Right atrium auricular region (tissue), 2 donors: Measurements from ENCODE around the gene ATP6V1E1. TPM values are rescaled to one million over a fixed set of nuclear protein-coding genes. Genes with fewer than 3 reads are reported as not detected.
A peak's percentile ranks its signal among the peaks of the same experiment; 100 is the strongest.

ENCODE experiments used
- DNase-seq: peaks from one replicate; pipeline ENCODE4 v3.0.0-alpha.2; 2019; ENCODE audit warnings: low spot score
- H3K27ac ChIP-seq, 2 donors: fragments of 200-600 bp; sonication (generic); 1 replicate in 1 of 2; 2 replicates in 1 of 2; pipeline ENCODE4 v1.5.1; 2016 to 2019
- H3K27me3 ChIP-seq, 2 donors: fragments of 200-600 bp; sonication (generic); one replicate each; pipeline versions ENCODE4 v1.5.1 to v1.6.0; 2017 to 2019
- H3K36me3 ChIP-seq: fragments of 200-600 bp; sonication (generic); one replicate; pipeline ENCODE4 v1.5.1; 2016
- H3K4me1 ChIP-seq, 2 donors: fragments of 200-600 bp; sonication (generic); one replicate each; pipeline versions ENCODE4 v1.5.1 to v1.6.0; 2017 to 2019
- H3K4me3 ChIP-seq, 2 donors: fragments of 200-600 bp; sonication (generic); 1 replicate in 1 of 2; 2 replicates in 1 of 2; pipeline ENCODE4 v1.5.1; 2017 to 2019; ENCODE audit warnings: mild to moderate bottlenecking in 1 of 2, moderate library complexity in 1 of 2
- H3K9me3 ChIP-seq, 2 donors: fragments of 200-600 bp; sonication (generic); one replicate each; pipeline ENCODE4 v1.5.1; 2019
- total RNA-seq, 2 donors: library from RNA; depleted of rRNA; stranded (reverse); fragments of >200 nt; gene quantifications; one replicate each; pipeline ENCODE4 v1.1.0, GENCODE V29; 2016
- TF ChIP-seq, protein P1 (sequence below), 2 donors: fragments of 200-600 bp; sonication (generic); IDR thresholded peaks; one replicate each; pipeline ENCODE4 v1.5.1; 2019; ENCODE audit warnings: antibody characterized with exemption in 2 of 2

ATP6V1E1 gene
- total RNA-seq, 2 donors from 2014 or later = 202 to 213 TPM

DNA sequence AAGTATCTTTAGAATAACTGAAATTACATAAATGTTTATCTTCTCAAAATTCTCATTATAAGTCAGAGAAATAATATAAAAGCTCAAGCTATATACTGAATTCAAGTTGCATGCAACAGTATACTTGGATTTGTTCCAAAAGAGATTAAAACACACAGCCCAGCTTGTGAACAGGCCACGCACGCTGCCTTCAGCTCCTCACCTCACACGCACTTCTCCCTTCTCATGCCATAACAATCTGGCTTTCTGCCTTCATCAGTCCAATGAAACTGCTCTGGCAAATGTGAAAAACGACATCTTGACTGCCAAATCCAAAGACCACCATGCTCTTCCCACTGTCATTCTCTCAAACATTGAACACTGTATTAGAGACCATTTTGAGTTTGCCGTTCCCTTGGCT lies 22.1 kb downstream of the ATP6V1E1 start:
- no peaks in the 10 kb centered on the region for H3K9me3 ChIP-seq
- no peak overlapping the region for H3K4me3 ChIP-seq
- no peaks in the 10 kb centered on the region for H3K27me3 ChIP-seq
- H3K36me3 ChIP-seq = peaks cover 9% of the 10 kb centered on the region
- TF ChIP-seq, protein P1, sequence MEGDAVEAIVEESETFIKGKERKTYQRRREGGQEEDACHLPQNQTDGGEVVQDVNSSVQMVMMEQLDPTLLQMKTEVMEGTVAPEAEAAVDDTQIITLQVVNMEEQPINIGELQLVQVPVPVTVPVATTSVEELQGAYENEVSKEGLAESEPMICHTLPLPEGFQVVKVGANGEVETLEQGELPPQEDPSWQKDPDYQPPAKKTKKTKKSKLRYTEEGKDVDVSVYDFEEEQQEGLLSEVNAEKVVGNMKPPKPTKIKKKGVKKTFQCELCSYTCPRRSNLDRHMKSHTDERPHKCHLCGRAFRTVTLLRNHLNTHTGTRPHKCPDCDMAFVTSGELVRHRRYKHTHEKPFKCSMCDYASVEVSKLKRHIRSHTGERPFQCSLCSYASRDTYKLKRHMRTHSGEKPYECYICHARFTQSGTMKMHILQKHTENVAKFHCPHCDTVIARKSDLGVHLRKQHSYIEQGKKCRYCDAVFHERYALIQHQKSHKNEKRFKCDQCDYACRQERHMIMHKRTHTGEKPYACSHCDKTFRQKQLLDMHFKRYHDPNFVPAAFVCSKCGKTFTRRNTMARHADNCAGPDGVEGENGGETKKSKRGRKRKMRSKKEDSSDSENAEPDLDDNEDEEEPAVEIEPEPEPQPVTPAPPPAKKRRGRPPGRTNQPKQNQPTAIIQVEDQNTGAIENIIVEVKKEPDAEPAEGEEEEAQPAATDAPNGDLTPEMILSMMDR (IDR thresholded peaks at IDR 0.05) = no peak
- H3K4me1 ChIP-seq = peaks cover 0 to 26% of the 10 kb centered on the region in 2 donors
- peak overlapping the region; percentile 32 to 79 for H3K27ac ChIP-seq
- DNase-seq = no peak

DNA sequence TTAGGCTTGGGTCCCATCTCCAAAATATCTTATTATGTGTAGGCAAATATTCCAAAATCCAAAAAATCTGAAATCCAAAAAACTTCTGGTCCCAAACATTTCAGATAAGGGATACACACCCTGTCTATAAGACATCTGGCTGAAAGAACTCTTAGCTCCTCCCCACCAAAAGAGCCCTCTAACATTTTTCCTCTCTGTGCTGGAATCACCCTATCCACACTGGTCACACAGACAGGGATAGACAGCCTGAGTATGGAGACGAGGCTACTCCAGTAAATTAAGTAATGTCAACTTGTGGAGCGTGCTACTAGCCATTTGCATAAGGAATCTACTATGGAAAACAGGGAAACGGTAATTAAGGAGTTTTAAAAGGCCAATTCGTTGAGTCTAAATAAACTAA lies 24.9 kb downstream of the ATP6V1E1 start:
- H3K27me3 ChIP-seq = no peaks in the 10 kb centered on the region
- no peak overlapping the region for H3K4me3 ChIP-seq
- no peak for DNase-seq
- TF ChIP-seq, protein P1 (IDR thresholded peaks at IDR 0.05) = no peak
- peaks cover 0 to 16% of the 10 kb centered on the region in 2 donors for H3K4me1 ChIP-seq
- H3K9me3 ChIP-seq = no peaks in the 10 kb centered on the region
- peaks cover 23% of the 10 kb centered on the region for H3K36me3 ChIP-seq
- no peak overlapping the region for H3K27ac ChIP-seq

DNA sequence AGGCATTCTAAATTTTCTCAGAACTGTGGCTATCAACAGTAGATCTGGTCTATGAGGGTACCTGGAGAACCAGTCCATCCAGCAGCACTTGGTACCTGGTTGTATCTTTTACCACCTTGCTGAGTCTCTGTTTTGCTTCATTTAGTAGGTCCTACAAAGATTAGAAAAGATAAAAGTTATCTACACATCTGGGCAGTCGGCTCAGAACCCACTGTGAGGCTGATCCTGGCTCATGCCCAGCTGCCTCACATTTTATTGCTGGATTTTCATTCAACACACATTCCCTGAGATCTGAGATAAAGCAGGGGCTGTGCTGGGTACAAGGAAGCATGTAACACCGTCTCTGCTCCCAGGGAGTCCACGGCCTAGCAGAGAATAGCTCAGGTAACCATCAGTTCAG lies 27.5 kb downstream of the ATP6V1E1 start:
- TF ChIP-seq, protein P1 (IDR thresholded peaks at IDR 0.05) = no peak
- no peaks in the 10 kb centered on the region for H3K9me3 ChIP-seq
- peaks cover 0 to 5% of the 10 kb centered on the region in 2 donors for H3K4me1 ChIP-seq
- no peak overlapping the region for H3K27ac ChIP-seq
- H3K4me3 ChIP-seq = no peak overlapping the region
- no peak for DNase-seq
- H3K36me3 ChIP-seq = peaks cover 46% of the 10 kb centered on the region
- H3K27me3 ChIP-seq = no peaks in the 10 kb centered on the region

DNA sequence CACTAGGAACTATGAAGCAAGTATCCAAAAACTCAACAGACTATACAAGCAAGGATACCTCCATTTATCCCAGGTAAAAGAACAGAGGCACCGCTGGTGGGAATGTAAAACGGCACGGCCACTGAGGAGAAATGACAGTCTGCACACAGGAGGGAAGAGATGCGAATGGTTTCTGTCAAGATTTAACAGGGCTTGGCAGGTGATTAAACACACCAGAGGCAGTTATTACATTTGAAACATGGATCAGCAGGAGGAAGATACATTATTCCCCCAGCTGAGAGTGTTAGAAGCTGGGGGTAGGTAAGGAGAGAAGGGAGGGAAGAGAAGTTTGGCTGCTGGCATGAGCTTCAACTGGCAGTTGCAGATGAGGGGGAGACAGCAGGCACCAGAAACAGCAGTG lies 30.2 kb downstream of the ATP6V1E1 start:
- DNase-seq = no peak
- TF ChIP-seq, protein P1 (IDR thresholded peaks at IDR 0.05) = no peak
- H3K4me3 ChIP-seq = no peak overlapping the region
- no peaks in the 10 kb centered on the region for H3K4me1 ChIP-seq
- H3K27ac ChIP-seq = no peak overlapping the region
- no peaks in the 10 kb centered on the region for H3K27me3 ChIP-seq
- no peaks in the 10 kb centered on the region for H3K9me3 ChIP-seq
- peaks cover 73% of the 10 kb centered on the region for H3K36me3 ChIP-seq

DNA sequence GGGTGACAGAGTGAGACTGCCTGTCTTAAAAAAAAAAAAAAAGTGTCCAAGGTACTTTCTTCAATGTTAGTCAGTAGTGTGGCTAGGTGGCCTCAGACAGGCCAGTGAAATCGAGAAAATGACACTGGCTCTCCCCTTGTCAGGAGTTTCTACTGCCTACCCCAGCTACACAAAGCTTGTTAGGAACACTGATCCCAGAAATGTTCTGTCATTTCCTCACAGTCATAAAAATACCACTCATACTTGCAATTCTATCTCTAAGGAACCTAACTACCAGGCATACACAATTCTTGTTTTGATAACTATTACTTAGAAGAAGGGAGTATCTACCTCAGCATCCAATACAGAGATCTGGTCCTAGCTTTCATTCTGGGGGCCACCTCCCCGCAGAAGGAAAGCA lies 31.3 kb downstream of the ATP6V1E1 start:
- no peak for DNase-seq
- no peak overlapping the region for H3K4me3 ChIP-seq
- H3K36me3 ChIP-seq = peaks cover 84% of the 10 kb centered on the region
- TF ChIP-seq, protein P1 (IDR thresholded peaks at IDR 0.05) = no peak
- H3K4me1 ChIP-seq = no peaks in the 10 kb centered on the region
- no peaks in the 10 kb centered on the region for H3K9me3 ChIP-seq
- H3K27ac ChIP-seq = no peak overlapping the region
- no peaks in the 10 kb centered on the region for H3K27me3 ChIP-seq

DNA sequence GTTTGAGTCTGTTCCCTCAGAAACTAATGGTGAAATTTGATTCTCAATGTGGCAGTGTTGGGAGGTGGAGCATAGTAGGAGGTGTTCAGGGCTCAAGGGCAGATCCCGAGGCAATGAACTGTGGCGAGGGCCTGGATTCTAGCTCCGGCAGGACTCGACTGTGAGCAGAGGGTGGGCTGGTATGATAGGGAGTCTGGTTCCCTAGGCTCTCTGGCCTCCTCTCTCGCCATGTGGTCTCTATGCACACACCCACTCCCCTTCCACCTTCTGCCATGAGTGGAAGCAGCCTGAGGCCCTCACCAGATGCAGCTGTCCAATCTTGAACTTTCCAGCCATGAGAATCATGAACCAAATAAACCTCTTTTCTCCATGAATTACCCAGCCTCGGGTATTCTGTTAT lies 32.3 kb downstream of the ATP6V1E1 start:
- Histone ChIP-seq H3K36me3 (peaks cover 94% of the 10 kb centered on the region), H3K4me3 (no peak overlapping the region), H3K27ac (no peak overlapping the region), H3K4me1 (no peaks in the 10 kb centered on the region), H3K9me3 (no peaks in the 10 kb centered on the region), H3K27me3 (no peaks in the 10 kb centered on the region)
- TF ChIP-seq, protein P1 (IDR thresholded peaks at IDR 0.05) = no peak
- DNase-seq = no peak
